Endothelial cell of umbilical vein (primary cell): Measurements from ENCODE around the gene KLF13. TPM values are rescaled to one million over a fixed set of nuclear protein-coding genes. Genes with fewer than 3 reads are reported as not detected.

Experiments
- BruUV-seq: library from RNA; stranded (reverse); fragments of 400-500 nt; replicated peaks from 2 replicates; lab custom pipeline; 2021; lab: Mats Ljungman, UMichigan
- CTCF ChIA-PET: fragments of 300-600, 350-600 bp; sonication (Branson Sonifier 250); formaldehyde crosslinking; loops from one replicate; lab custom pipeline; 2021; ENCODE audit warnings: antibody characterized with exemption, inconsistent platforms; lab: Charles Lee
- POLR2A ChIA-PET: fragments of 300-600, 350-600 bp; sonication (Branson Sonifier 250); formaldehyde crosslinking; loops from one replicate; lab custom pipeline; 2021; ENCODE audit warnings: antibody characterized with exemption, inconsistent platforms; lab: Charles Lee
- DNase-seq: peaks from one replicate; pipeline ENCODE4 v3.0.0-alpha.2; 2011; ENCODE audit warnings: low read depth, low spot score
- FAIRE-seq: peaks from 2 replicates; lab custom pipeline; 2011; peaks lifted over from hg19 to GRCh38; lab: Jason Lieb, UNC
- H2AFZ ChIP-seq: 2 replicates; pipeline ENCODE4 v1.6.0; 2012; ENCODE audit warnings: low read depth, low read length, control low read depth, inconsistent platforms
- H3K27ac ChIP-seq: 2 replicates; pipeline ENCODE4 v1.5.1; 2011; ENCODE audit warnings: low read depth, mild to moderate bottlenecking, control low read depth, low read length, moderate library complexity; ENCODE audit not compliant: insufficient read depth
- H3K27me3 ChIP-seq, 2 experiments: 2 replicates each; pipeline versions ENCODE4 v1.6.0 to v1.6.1; 2011; ENCODE audit warnings: low read length in 2 of 2, mixed read lengths in 1 of 2; ENCODE audit not compliant: control insufficient read depth in 2 of 2, insufficient read depth in 2 of 2
- H3K36me3 ChIP-seq, 2 experiments: 2 replicates in 1 of 2; 3 replicates in 1 of 2; pipeline ENCODE4 v1.5.1; 2011; ENCODE audit warnings: low read length in 2 of 2, mild to moderate bottlenecking in 1 of 2, moderate library complexity in 1 of 2; ENCODE audit not compliant: control insufficient read depth in 2 of 2, insufficient read depth in 2 of 2; ENCODE audit errors: extremely low read depth in 1 of 2
- H3K4me1 ChIP-seq: 3 replicates; pipeline ENCODE4 v1.5.1; 2011; ENCODE audit warnings: mild to moderate bottlenecking, low read length; ENCODE audit not compliant: control insufficient read depth, insufficient read depth; ENCODE audit errors: extremely low read depth
- H3K4me2 ChIP-seq: 2 replicates; pipeline ENCODE4 v1.6.1; 2011; ENCODE audit warnings: low read length, control low read depth, mixed read lengths; ENCODE audit not compliant: insufficient read depth
- H3K4me3 ChIP-seq, 3 experiments: fragments of 200-600 bp in 1 of 3; sonication (generic), shearing (Covaris generic) in 1 of 3; replicated peaks in 1 of 3; 2 replicates each; pipeline ENCODE4 v1.5.1; 2011 to 2016; ENCODE audit warnings: control low read depth in 3 of 3, low read length in 3 of 3, mild to moderate bottlenecking in 2 of 3, inconsistent platforms in 1 of 3, low read depth in 1 of 3, moderate library complexity in 1 of 3; ENCODE audit not compliant: insufficient read depth in 1 of 3
- H3K79me2 ChIP-seq: 2 replicates; pipeline ENCODE4 v1.6.0; 2012; ENCODE audit warnings: low read length, inconsistent platforms; ENCODE audit not compliant: control insufficient read depth, insufficient read depth
- H3K9ac ChIP-seq: replicated peaks from 2 replicates; pipeline ENCODE3; 2011; ENCODE audit warnings: low read length, control low read depth; ENCODE audit not compliant: insufficient read depth; ENCODE audit errors: extremely low read depth
- H3K9me1 ChIP-seq: replicated peaks from 3 replicates; pipeline ENCODE4 v1.6.0; 2011; ENCODE audit warnings: mild to moderate bottlenecking, low read length; ENCODE audit not compliant: control insufficient read depth, insufficient read depth; ENCODE audit errors: extremely low read depth
- H3K9me3 ChIP-seq: replicated peaks from 2 replicates; pipeline ENCODE4 v1.5.1; 2012; ENCODE audit warnings: low read length, inconsistent platforms; ENCODE audit not compliant: control insufficient read depth, insufficient read depth
- H4K20me1 ChIP-seq: replicated peaks from 2 replicates; pipeline ENCODE3; 2011; ENCODE audit warnings: mild to moderate bottlenecking, low read length; ENCODE audit not compliant: control insufficient read depth, insufficient read depth; ENCODE audit errors: extremely low read depth
- CTCF ChIP-seq, 2 donors: IDR thresholded peaks; 1 replicate in 1 of 2; 2 replicates in 1 of 2; pipeline ENCODE4 v1.5.1; 2011; ENCODE audit warnings: low read length in 2 of 2, mild to moderate bottlenecking in 2 of 2, moderate library complexity in 2 of 2, control low read depth in 1 of 2, inconsistent platforms in 1 of 2, low read depth in 1 of 2; ENCODE audit not compliant: insufficient read depth in 1 of 2; ENCODE audit errors: extremely low read depth in 1 of 2
- EZH2 ChIP-seq: IDR thresholded peaks from 2 replicates; pipeline ENCODE4 v1.6.1; 2012; ENCODE audit warnings: borderline replicate concordance, low read depth, mild to moderate bottlenecking, moderate library complexity, low read length, inconsistent platforms; ENCODE audit not compliant: severe bottlenecking
- FOS ChIP-seq: IDR thresholded peaks from 2 replicates; pipeline ENCODE4 v1.6.1; 2011; ENCODE audit warnings: mild to moderate bottlenecking, low read length, moderate library complexity, borderline replicate concordance; ENCODE audit not compliant: insufficient read depth
- GATA2 ChIP-seq: IDR thresholded peaks from 2 replicates; pipeline ENCODE4 v1.7.0; 2011; ENCODE audit warnings: low read depth, mild to moderate bottlenecking, moderate library complexity, mixed read lengths, low read length; ENCODE audit not compliant: insufficient read length, insufficient read depth
- JUN ChIP-seq: IDR thresholded peaks from 2 replicates; pipeline ENCODE4 v1.6.1; 2011; ENCODE audit warnings: borderline replicate concordance, low read depth; ENCODE audit not compliant: insufficient read length, insufficient read depth
- MYC ChIP-seq: IDR thresholded peaks from one replicate; pipeline ENCODE4 v1.6.1; 2011; ENCODE audit warnings: mild to moderate bottlenecking, low read depth, low read length
- POLR2A ChIP-seq: IDR thresholded peaks from 2 replicates; pipeline ENCODE4 v1.6.1; 2012; ENCODE audit warnings: low read depth, mild to moderate bottlenecking, control low read depth, low read length
- POLR2AphosphoS5 ChIP-seq: IDR thresholded peaks from 2 replicates; pipeline ENCODE4 v1.6.1; 2012; ENCODE audit warnings: low read depth, mild to moderate bottlenecking, control low read depth, low read length, moderate library complexity; ENCODE audit not compliant: insufficient read depth
- dilution Hi-C: fragments of 300-500 bp; cut with MboI; formaldehyde crosslinking; loops from one replicate; pipeline ENCODE4 v1.15.0; 2019; ENCODE audit warnings: low sequenced_read_pairs; ENCODE audit not compliant: extremely low pct_ligation_motif_present
- intact Hi-C: fragments of 100-400 bp; cut with micrococcal nuclease; formaldehyde crosslinking; loops from one replicate; pipeline ENCODE4 v1.10.0; 2022
- polyA plus RNA-seq, 4 experiments: library from polyadenylated mRNA; depleted of rRNA in 3 of 4; stranded (reverse) in 3 of 4; unstranded in 1 of 4; fragments of >200 nt; gene quantifications; 2 replicates each; pipeline versions ENCODE4 v1.2.1 to v1.2.3, GENCODE V29; 2011 to 2012; ENCODE audit warnings: missing spikeins in 1 of 4
- total RNA-seq: library from RNA; stranded (reverse); gene quantifications from 2 replicates; pipeline ENCODE4 v1.2.3, GENCODE V29; 2021
- TF ChIP-seq, protein P1 (sequence below): IDR thresholded peaks from 2 replicates; pipeline ENCODE4 v1.6.1; 2011; ENCODE audit not compliant: insufficient read depth, insufficient read length

Gene KLF13
- total and polyA plus RNA-seq, 2 donors (not counting 3 experiments of a cell fraction or from before 2014, with no cell fraction given), result 10.1 to 31.9 TPM

DNA sequence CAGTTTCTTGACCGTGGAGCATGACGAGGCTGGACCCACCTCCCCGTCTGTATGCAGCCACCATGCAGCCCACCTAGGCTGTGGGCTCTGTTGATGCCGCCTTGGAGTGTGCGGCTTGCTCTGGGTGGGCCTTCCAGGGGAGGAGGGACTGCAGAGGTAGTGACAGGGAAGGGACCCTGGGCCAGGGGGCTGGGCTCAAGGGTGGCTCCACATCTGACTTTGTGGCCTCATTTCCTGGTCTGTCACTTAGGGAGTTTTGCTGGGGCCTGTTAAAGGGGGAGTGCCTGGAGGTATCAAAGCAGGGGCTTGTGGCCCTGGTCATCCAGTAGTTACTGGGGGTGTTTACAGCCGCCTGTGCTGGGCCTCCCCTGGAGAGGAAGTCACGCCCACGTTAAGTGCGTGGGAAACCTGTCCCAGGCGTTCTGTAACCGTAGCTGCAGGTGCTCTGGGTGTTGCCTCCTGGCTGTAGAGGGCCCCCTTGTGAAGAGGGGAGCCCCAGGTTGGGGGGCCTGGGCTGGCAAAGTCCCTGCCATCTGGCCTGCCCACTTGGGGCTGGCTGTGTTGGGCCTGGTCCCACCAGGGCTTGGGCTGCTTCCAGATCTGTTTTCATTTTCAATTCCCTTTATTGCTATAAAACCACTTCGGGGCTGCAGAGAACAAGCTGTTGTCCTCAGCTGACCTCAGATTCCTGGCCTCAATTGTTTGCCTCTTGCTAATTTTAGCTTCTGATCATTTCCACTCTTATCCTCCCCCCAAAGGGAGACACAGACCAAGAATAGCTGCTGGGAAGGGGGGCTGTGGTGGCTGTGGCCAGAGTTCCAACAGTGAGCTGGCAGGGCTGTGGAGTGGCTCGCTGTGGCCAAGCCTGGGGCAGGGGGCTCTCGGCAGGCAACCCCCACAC, 26.5 kb downstream of the KLF13 start:
- no peak for TF ChIP-seq POLR2A
- TF ChIP-seq, protein P1, sequence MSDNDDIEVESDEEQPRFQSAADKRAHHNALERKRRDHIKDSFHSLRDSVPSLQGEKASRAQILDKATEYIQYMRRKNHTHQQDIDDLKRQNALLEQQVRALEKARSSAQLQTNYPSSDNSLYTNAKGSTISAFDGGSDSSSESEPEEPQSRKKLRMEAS, result no peak
- no peak for TF ChIP-seq MYC
- no peak for TF ChIP-seq GATA2
- TF ChIP-seq CTCF (IDR thresholded peaks at IDR 0.05; ENCODE audit: extremely low read depth in 1 of 2, insufficient read depth in 1 of 2, low read depth in 1 of 2, low read length in 2 of 2), result no peak
- TF ChIP-seq FOS, result no peak
- no peak for TF ChIP-seq POLR2AphosphoS5
- TF ChIP-seq JUN, result no peak
- TF ChIP-seq EZH2, result no peak
- intact Hi-C loops, result loop anchor here (1.0 kb wide), 2 partner anchors 11 to 27 kb away; partner anchors contain the start of gene KLF13
- Histone ChIP-seq H3K9ac (peak overlapping the region; percentile 11), H3K79me2 (peaks cover 6% of the 10 kb centered on the region), H3K27me3 (no peaks in the 10 kb centered on the region), H3K9me1 (no peaks in the 10 kb centered on the region), H3K27ac (peak overlapping the region; percentile 51), H2AFZ (no peak overlapping the region), H3K4me2 (peak overlapping the region; percentile 26), H3K36me3 (no peaks in the 10 kb centered on the region), H4K20me1 (no peaks in the 10 kb centered on the region), H3K4me3 (no peak overlapping the region), H3K4me1 (peaks cover 13% of the 10 kb centered on the region), H3K9me3 (no peaks in the 10 kb centered on the region)
- no TSS peak for BruUV-seq
- CTCF ChIA-PET, result interaction anchor here (0.8 to 1.9 kb wide), 7 partner anchors 9 to 137 kb away, joined by 3 to 10 read pairs (median 5); no protein-coding TSS in a partner anchor
- peak; percentile 75 for FAIRE-seq
- POLR2A ChIA-PET, result interaction anchor here (0.9 to 1.1 kb wide), 2 partner anchors 10 to 11 kb away, joined by 3 read pairs; no protein-coding TSS in a partner anchor
- dilution Hi-C loops, result no loop called here
- DNase-seq, result peak; percentile 90
